A172 (cell line): ENCODE results near the gene PRF1. TPM values are rescaled to one million over a fixed set of nuclear protein-coding genes. Genes with fewer than 3 reads are reported as not detected.
"Not testable (repeated sequence)": the region's sequence is repeated elsewhere in the genome, so short reads cannot be mapped to it uniquely, and the experiment has no call there.

Experiments used
- DNase-seq: peaks from one replicate; pipeline ENCODE4 v3.0.0-alpha.2; 2015; ENCODE audit warnings: low spot score
- total RNA-seq: library from RNA; depleted of rRNA; stranded (reverse); fragments of >200 nt; shearing (Covaris generic); gene quantifications from 2 replicates; pipeline ENCODE4 v1.2.3, GENCODE V29; 2014

Gene PRF1
- total RNA-seq, 1 experiment from 2014 or later = not detected

GRCh38 chr10:70617798-70618568 is 15.4 kb upstream of the PRF1 start:
- DNase-seq = peak; percentile 53

- DNase-seq = no peak
Measured at GRCh38 chr10:70616761-70617160, 14.2 kb upstream of the PRF1 start.

DNA sequence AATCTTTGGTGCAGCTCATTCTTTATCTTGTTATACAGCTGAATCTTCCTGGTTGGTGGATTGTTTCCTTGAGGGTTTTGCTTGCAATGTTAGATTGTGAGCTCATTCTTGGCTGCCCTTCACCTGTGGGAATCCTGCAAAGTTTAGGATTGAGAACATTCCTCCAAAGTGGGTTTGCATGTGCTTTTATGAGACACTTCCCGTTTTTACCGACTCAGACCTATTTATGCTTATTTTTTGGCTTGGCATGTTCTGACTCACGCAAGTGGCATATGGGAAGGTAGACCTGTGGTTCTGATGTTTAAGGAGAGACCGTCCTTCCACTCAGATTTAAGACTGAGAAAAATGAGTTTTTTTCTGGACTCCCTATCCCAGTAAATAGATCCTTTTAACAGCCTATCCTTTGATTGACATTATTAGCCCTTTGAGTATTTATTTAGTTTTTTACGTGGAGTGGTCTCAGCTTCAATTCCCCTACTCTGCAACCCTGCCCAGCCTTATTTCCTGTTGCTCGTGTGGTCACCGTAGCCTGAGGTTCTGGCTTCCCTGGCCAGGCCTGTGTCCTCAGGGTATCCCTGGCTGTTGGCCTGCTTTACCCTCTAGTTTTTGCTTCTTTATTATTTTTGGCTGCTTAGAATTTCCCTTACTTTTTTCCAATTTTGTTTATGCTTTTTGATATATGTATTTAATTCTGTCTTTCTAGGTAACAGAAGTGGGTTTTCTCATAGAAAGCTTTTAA is 13.4 kb upstream of the PRF1 start:
- no peak for DNase-seq

GRCh38 chr10:70615211-70615610 is 12.7 kb upstream of the PRF1 start:
- no peak for DNase-seq

- DNase-seq = not testable (repeated sequence)
Measured at GRCh38 chr10:70614364-70614763, 11.8 kb upstream of the PRF1 start.

DNA sequence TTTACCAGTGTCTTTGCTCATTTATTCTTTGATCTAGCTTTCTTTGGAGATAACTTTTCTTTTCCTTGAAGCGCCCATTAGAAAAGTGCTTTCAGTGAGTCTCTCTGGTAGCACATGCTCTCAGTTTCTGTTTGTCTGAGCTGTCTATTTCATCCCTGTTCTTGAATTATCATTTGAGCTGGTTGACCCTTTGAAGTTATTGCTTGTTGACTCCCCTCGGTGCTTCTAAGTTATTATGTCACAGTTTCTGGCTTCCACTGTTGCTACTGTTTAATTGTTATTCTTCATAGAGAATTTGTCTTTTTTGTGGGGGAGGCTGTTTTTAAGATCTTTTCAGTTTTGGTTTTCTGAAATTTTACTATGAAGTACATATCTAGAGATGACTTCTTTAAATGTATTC is 11.4 kb upstream of the PRF1 start:
- DNase-seq = no peak

GRCh38 chr10:70607936-70608335 is 5.4 kb upstream of the PRF1 start:
- DNase-seq = no peak

GRCh38 chr10:70605161-70605560 is 2.6 kb upstream of the PRF1 start:
- no peak for DNase-seq

GRCh38 chr10:70604106-70604505 is 1.6 kb upstream of the PRF1 start:
- no peak for DNase-seq

DNA sequence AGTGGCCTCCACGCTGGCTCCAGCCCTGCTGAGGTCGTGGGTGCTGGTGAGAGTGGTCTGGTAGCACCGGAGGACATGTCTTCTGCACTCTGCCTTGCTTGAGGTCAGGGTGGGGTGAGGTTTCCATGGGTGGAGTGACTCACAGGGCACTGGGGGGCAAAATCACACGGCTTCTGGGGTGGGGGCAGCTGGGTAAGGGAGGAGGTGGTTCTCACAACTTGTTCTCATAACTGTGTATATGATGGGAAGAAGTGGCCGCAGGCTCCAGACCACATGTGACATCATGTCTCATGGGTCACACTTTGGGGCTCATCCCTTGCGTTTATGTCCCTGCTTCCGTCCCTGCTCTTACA is 884 bp upstream of the PRF1 start:
- DNase-seq = no peak

DNA sequence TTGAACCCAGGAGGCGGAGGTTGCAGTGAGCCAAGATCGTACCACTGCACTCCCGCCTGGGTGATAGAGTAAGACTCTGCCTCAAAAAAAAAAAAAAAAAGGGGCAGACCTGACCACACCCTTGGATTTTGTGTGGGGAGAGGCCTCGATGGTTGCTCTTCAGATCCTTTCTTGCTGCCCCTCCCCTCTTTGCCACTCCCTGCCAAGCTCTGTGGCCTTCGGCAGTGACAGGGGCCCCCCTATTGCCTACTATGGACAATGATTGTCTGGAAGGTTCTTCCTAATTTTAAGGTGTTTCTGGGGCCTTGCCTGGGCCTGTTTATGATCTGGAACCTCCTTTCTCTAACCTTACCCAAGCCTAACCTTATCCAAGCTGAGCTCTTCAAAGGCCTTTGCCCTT is 795 bp downstream of the PRF1 start:
- DNase-seq = no peak

DNA sequence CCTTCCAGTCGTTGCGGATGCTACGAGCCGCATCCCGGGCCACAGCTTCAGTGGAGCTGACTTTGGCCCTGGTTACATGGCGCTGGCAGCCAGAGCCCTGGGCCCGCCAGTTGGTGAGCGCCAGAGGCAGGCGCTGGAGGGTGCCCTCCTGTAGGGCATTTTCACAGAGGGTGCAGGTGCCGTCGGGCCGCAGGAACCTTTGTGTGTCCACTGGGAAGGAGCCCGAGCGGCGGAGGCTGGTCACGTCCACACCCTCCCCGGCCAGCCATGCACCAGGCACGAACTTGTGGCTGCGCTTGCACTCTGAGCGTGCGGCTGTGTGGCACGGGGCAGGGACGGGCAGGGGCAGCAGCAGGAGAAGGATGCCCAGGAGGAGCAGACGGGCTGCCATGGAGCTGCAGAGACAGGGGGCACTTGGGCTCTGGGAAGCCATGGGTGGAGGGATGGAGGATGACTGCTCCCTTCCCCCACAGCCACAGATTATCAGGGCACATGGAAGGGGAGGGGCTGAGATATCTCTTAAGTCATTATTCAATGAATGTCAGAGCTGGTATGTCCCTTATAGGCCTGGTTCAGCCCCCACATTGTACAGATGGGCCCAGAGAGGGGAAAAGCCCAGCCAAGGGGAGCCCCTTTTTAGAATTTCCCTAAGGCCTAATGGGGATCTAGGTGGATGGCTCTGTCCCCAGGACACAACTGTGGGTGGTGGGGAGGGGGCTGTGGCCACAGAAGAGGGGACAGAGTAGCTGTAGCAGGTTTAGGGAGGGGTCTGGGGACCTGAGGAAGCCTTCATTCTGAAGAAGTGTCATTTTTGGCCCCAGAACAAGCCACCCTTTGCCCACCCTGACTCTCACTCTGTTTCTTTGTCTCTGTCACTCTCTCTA is 1.8 kb downstream of the PRF1 start:
- DNase-seq = no peak

DNA sequence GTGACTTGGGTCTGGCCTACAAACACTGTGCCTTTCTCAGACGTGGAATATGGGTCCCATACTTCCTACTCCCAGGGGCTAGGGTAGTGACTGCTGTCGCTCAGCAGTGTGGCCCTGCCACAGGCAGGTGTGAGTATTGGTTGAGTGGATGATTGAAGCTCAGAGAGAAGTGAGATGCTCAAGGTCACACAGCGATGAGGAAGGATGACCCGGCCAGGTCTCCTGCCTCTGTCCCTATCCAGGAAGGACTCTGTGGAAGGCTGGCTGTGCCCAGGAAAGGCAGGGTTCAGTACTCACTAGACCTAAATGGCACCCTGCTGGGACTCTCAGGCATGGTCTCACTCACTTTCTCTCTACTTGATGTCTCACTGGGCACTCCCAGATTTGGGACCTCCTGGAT is 2.8 kb downstream of the PRF1 start:
- DNase-seq = no peak

- DNase-seq = no peak
Measured at GRCh38 chr10:70599319-70599718, 3.2 kb downstream of the PRF1 start.

GRCh38 chr10:70598857-70599295 is 3.7 kb downstream of the PRF1 start:
- no peak for DNase-seq

DNA sequence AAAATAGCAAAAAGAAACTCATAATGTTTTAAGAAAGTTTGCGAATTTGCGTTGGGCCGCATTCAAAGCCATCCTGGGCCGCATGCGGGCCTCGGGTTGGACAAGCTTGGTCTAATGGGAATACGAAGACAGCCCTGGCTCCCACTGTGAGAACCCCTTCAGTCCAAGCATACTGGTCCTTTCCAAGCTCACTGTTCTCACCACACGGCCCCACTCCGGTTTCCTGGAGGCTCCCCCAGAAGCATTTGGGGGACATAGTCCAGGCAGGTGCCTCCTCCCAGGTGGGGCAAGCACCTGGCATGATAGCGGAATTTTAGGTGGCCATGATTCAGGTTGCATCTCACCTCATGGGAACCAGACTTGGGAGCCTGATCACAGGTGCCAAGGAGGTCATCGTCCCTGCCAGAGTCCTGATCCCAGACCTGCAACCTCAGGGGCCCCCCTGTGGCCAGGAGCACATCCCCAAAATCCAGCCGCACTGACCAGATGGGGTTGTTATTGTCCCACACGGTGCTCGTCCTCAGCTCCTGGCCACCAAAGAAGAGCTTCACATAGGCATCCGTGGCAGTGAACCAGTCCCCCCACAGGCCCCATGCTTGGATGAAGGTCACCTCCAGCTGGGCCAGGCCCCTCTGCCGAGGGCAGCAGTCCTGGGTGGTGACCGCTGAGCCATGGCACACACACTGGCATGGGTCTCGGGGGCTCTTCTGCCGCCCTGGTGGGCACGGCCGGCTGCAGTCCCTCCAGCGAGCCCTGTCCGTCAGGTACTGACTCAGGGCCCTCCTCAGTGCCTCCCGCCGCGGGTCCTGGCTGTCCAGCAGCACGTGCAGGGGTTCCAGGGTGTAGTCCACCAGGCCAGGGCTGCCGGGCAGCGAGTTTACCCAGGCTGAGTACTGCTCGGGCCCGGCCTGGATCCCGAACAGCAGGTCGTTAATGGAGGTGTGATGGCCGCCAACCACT is 4.4 kb downstream of the PRF1 start:
- DNase-seq = no peak

DNA sequence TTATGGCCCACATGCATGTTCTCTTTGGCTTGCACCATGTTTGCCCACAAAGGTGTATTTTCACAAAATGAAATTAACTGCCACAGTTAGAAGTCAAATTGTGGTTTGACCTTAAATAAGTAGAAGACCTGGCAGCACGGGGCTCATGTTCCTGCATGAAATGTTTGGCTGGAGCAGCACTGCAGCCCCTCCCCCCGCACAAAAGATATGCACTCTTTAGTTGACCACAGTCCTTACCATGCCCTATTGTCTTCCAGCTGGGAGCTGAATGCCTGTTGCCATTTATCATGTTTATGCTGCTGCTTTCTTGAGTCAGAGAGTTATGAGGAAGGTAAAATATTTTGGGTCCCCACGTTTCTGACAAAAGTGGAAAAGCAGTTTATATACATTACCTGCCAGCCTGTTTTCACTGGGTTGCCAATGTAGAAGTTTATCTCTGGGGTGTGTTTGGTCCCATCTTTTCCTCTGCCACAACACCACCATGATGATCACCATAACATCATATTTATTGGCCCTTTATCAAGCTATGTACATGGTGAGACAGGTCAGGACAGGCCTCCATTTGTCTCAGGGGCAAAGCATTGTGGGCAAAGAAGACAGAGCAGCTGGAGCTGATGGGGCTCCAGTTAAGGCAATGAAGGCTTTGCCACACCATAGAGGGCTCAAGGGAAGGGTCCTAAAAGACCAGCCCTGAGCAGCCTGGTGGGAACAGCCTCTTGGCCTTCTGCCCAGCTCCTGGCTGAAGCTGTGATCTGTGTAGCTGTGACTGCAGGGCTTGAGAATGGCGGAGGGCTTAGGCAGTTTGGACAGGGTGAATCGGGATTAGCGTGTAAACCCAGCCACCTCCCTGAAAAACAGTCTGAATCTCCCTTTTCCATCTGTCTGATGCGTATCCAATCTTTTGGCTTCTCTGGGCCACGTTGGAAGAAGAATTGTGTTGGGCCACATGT is 5.4 kb downstream of the PRF1 start:
- DNase-seq = no peak

- no peak for DNase-seq
Measured at GRCh38 chr10:70596110-70596798, 6.3 kb downstream of the PRF1 start.

GRCh38 chr10:70595566-70596016 is 7.0 kb downstream of the PRF1 start:
- DNase-seq = no peak
